Erythroblast (primary cell): ENCODE results near the gene TNFRSF17.
A peak's percentile ranks its signal among the peaks of the same experiment; 100 is the strongest.

Experiments used
- GATA1 ChIP-seq: IDR thresholded peaks from 2 replicates; pipeline ENCODE4 v1.6.1; 2011; ENCODE audit warnings: low read depth, mild to moderate bottlenecking, control low read depth, low read length, moderate library complexity
- POLR2A ChIP-seq: IDR thresholded peaks from 2 replicates; pipeline ENCODE4 v1.6.1; 2011; ENCODE audit warnings: mild to moderate bottlenecking, low read length

DNA sequence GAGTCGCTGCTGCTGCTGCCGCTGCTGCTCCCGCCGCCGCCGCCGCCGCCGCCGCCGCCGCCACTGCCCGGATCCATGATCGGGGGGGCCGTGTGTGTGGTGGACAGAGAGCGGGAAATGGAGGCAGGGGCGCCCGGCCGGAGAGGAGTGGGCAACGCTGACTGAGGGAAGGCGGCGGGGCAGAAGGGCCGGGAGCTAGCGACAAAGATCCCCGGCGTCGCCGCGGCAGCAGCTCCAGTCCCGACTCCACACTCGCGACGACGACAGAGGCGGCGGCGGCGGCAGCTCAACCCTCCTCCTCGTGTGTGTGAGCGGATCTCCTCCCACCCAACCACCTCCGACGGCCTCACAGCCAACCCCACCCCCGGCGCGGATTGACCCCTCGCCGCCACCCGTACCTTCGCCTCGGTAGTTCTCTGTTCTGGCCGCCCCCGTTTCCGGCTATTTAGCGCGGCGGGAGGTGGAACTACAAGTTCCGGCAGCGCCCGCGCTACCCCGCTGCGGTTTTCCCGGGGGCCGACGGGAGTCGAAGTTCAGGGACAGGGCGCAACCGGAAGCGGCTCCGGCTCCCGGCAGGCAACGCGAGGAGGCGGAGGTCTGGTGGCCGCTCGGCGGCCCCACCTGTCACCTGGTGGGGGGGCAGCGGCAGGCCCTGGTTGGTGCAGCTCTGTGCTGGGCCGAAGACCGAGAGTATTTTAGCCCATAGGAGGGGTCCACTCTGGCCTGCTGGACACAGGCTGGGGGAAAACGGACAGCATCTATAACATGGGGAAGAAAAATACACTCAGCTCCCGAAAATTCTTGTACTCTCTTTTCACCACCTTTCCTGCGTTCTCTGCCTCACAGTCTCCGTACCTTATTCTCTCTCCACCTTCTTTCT lies 49.1 kb upstream of the TNFRSF17 start, which contains the start of gene GSPT1:
- TF ChIP-seq POLR2A, result peak; percentile 79
- TF ChIP-seq GATA1, result no peak
